ENCODE measurements around the gene IFNL1. TPM values are rescaled to one million over a fixed set of nuclear protein-coding genes. Genes with fewer than 3 reads are reported as not detected.

IFNL1 gene
- total and polyA plus RNA-seq, 2 donors (not counting 3 experiments of a cell fraction or from before 2014, with no cell fraction given): not detected

DNA sequence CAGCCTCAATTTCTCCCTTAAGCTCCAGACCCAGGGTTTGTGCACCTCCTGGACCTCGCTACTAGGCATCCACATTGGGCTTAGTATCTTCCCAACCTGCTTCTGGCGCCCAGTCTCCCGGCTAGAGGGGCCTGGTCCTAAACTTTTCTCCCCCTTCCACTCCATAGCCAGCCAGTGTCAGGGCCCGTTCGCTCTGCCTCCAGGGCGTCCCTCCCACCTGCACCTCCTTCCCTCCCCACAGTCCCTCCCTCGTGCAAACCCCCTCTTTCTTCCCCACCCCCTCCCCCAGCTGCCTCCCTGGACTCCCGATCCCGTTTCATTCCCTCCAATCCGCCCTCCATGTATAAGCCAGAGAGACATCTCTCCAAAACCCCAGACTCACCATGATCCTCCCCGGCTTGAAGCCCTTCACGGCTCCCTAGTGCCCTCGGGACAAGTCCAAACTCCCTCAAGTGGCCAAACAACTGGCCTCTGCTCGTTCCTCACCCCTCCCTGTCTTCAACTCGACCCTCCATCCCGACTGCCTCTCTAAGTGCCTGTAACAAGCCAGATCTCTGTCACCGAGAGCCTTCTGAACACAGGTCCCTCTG is 45.0 kb downstream of the IFNL1 start:
- Histone ChIP-seq H3K9me1 (replicated peaks; ENCODE audit: control insufficient read depth, extremely low read depth, insufficient read depth, low read length) (no peaks in the 10 kb centered on the region), H3K27me3 (ENCODE audit: control insufficient read depth in 2 of 2, insufficient read depth in 2 of 2, low read length in 2 of 2) (no peaks in the 10 kb centered on the region), H2AFZ (ENCODE audit: low read depth, low read length) (peak overlapping the region; percentile 42), H3K36me3 (ENCODE audit: control insufficient read depth in 2 of 2, extremely low read depth in 1 of 2, insufficient read depth in 2 of 2, low read length in 2 of 2) (no peaks in the 10 kb centered on the region), H3K27ac (ENCODE audit: insufficient read depth, low read depth, low read length) (peak overlapping the region; percentile 19), H3K79me2 (ENCODE audit: control insufficient read depth, insufficient read depth, low read length) (peaks cover 22% of the 10 kb centered on the region), H3K4me2 (ENCODE audit: insufficient read depth, low read length) (peak overlapping the region; percentile 44), H3K4me3 (replicated peaks in 1 of 3; ENCODE audit: insufficient read depth in 1 of 3, low read depth in 1 of 3, low read length in 3 of 3) (peak overlapping the region; percentile 40 to 73 (median 58)), H4K20me1 (replicated peaks; ENCODE audit: control insufficient read depth, extremely low read depth, insufficient read depth, low read length) (no peaks in the 10 kb centered on the region), H3K4me1 (ENCODE audit: control insufficient read depth, extremely low read depth, insufficient read depth, low read length) (peaks cover 13% of the 10 kb centered on the region), H3K9me3 (replicated peaks; ENCODE audit: control insufficient read depth, insufficient read depth, low read length) (no peaks in the 10 kb centered on the region), H3K9ac (replicated peaks; ENCODE audit: extremely low read depth, insufficient read depth, low read length) (peak overlapping the region; percentile 63)
- DNase-seq (ENCODE audit: low read depth, low spot score) (no peak), FAIRE-seq (peak; percentile 54)
- dilution Hi-C loops (cut with MboI; ENCODE audit: extremely low pct_ligation_motif_present, low sequenced_read_pairs): no loop called here
- ChIA-PET POLR2A (no interaction called here), CTCF (interaction anchor here (0.6 to 1.5 kb wide), 5 partner anchors 13 to 379 kb away, joined by 3 to 5 read pairs (median 3); no protein-coding TSS in a partner anchor)
- TF ChIP-seq FOS (IDR thresholded peaks at IDR 0.05; ENCODE audit: borderline replicate concordance, insufficient read depth, low read length): no peak
- peak in 1 of 2 donors; percentile 35 for TF ChIP-seq CTCF (IDR thresholded peaks at IDR 0.05; ENCODE audit: extremely low read depth in 1 of 2, insufficient read depth in 1 of 2, low read depth in 1 of 2, low read length in 2 of 2)
- intact Hi-C loops (cut with micrococcal nuclease): loop anchor here (1.0 to 5.0 kb wide), 2 partner anchors 50 to 91 kb away; partner anchors contain the start of genes MED29 and PAF1
- BruUV-seq (replicated peaks): no TSS peak

Data from endothelial cell of umbilical vein (primary cell).